Measurements from ENCODE around the gene MYL6. TPM values are rescaled to one million over a fixed set of nuclear protein-coding genes. Genes with fewer than 3 reads are reported as not detected.

The MYL6 gene
- total RNA-seq, 1 donor from 2014 or later, result 590 TPM

- DNase-seq (ENCODE audit: low read depth) (no peak), FAIRE-seq (no peak)
- no peak overlapping the region for H3K4me3 ChIP-seq (ENCODE audit: low read depth, low read length)
- peaks cover 12% of the 10 kb centered on the region for H3K36me3 ChIP-seq (ENCODE audit: control insufficient read depth, insufficient read depth, low read length)
- no peaks in the 10 kb centered on the region for H3K27me3 ChIP-seq (ENCODE audit: control insufficient read depth, insufficient read depth, low read length)
- TF ChIP-seq CTCF (IDR thresholded peaks at IDR 0.05; ENCODE audit: insufficient read depth, low read length, severe bottlenecking), result no peak
Observed at GRCh38 chr12:56122637-56123036, 35.5 kb upstream of the MYL6 start.

- Histone ChIP-seq H3K4me3 (ENCODE audit: low read depth, low read length) (no peak overlapping the region), H3K36me3 (ENCODE audit: control insufficient read depth, insufficient read depth, low read length) (peaks cover 10% of the 10 kb centered on the region), H3K27me3 (ENCODE audit: control insufficient read depth, insufficient read depth, low read length) (no peaks in the 10 kb centered on the region)
- FAIRE-seq (no peak), DNase-seq (ENCODE audit: low read depth) (no peak)
- no peak for TF ChIP-seq CTCF (IDR thresholded peaks at IDR 0.05; ENCODE audit: insufficient read depth, low read length, severe bottlenecking)
Observed at GRCh38 chr12:56124133-56124532, 34.0 kb upstream of the MYL6 start.

- TF ChIP-seq CTCF (IDR thresholded peaks at IDR 0.05; ENCODE audit: insufficient read depth, low read length, severe bottlenecking), result no peak
- Histone ChIP-seq H3K27me3 (ENCODE audit: control insufficient read depth, insufficient read depth, low read length) (no peaks in the 10 kb centered on the region), H3K36me3 (ENCODE audit: control insufficient read depth, insufficient read depth, low read length) (peaks cover 8% of the 10 kb centered on the region), H3K4me3 (ENCODE audit: low read depth, low read length) (no peak overlapping the region)
- no peak for FAIRE-seq
- DNase-seq (ENCODE audit: low read depth), result no peak
Observed at GRCh38 chr12:56126732-56127239, 31.4 kb upstream of the MYL6 start.

- peaks cover 14% of the 10 kb centered on the region for H3K36me3 ChIP-seq (ENCODE audit: control insufficient read depth, insufficient read depth, low read length)
- FAIRE-seq (no peak), DNase-seq (ENCODE audit: low read depth) (no peak)
- H3K4me3 ChIP-seq (ENCODE audit: low read depth, low read length), result peak overlapping the region; percentile 16
- H3K27me3 ChIP-seq (ENCODE audit: control insufficient read depth, insufficient read depth, low read length), result no peaks in the 10 kb centered on the region
- TF ChIP-seq CTCF (IDR thresholded peaks at IDR 0.05; ENCODE audit: insufficient read depth, low read length, severe bottlenecking), result no peak
Observed at GRCh38 chr12:56127485-56127887, 30.7 kb upstream of the MYL6 start.

- DNase-seq (ENCODE audit: low read depth) (peak; percentile 99), FAIRE-seq (no peak)
- TF ChIP-seq CTCF (IDR thresholded peaks at IDR 0.05; ENCODE audit: insufficient read depth, low read length, severe bottlenecking), result peak; percentile 6
- Histone ChIP-seq H3K36me3 (ENCODE audit: control insufficient read depth, insufficient read depth, low read length) (peaks cover 15% of the 10 kb centered on the region), H3K27me3 (ENCODE audit: control insufficient read depth, insufficient read depth, low read length) (no peaks in the 10 kb centered on the region), H3K4me3 (ENCODE audit: low read depth, low read length) (peak within 1 kb of the TSS; percentile 88)
Observed at GRCh38 chr12:56127888-56128669, 30.1 kb upstream of the MYL6 start, which contains the start of gene ESYT1. TSS of gene ESYT1 (plus strand) at chr12:56128267. CDS start at chr12:56128320, 53 bp downstream.
